Measurements from ENCODE around the gene ST6GALNAC3.
"Not testable (repeated sequence)": the region's sequence is repeated elsewhere in the genome, so short reads cannot be mapped to it uniquely, and the experiment has no call there.

Gene ST6GALNAC3

DNA sequence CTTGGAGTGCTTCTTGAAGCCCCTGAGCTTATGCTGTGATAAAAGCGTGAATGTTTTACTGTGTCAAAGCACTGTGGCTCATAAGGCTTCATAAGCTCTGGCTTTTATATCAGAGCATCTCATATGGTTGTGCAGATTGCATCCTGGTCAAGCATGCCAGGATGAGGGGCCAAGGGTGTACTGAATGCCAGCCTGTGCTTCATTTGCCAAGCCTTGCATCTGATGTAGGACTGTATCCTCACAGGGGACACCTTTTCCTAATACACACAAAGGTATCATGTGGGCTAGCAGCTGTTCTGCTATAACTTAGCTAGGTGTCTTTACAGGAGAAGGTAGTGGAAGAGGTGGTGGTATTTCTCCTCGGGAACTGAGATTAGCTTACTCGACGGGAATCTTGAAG is 134.7 kb downstream of the ST6GALNAC3 start:
- DNase-seq: no peak

DNA sequence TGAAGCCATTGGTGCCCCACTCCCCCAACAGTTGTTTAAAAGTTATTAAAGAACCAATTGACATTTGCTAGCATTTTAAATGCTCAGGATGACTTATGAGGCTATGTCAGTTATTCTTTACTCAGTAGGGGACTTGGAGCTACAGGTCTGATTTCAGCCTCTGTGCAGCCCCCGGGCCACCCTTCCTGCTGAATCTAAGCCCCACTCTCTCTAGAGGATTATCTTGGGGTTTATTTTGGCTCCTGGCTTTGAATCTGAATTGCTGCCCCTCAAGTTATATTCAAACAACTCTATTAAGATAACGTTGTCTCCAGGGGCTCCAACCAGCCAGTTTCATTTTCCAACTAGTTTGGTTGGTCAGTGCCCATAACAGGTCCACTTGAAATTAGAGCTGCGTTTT is 135.1 kb downstream of the ST6GALNAC3 start:
- DNase-seq: no peak

DNA sequence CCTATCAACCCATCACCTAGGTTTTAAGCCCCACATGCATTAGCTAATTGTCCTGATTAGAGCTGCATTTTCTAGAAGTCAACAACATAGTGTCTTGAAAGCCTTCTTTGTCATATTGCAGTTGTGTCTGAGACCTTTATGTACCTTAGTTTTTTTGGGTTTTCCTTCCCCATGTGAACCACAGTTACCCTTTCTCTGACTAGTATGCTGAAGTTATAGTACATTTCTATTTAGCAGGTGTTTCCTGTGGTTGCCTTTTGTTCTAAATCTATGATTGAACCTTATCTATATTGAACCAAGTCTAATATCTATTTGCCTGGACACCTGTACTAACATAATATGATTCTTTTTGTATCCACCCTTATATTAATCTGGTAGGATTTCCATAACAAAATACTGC is 135.6 kb downstream of the ST6GALNAC3 start:
- no peak for DNase-seq

DNA sequence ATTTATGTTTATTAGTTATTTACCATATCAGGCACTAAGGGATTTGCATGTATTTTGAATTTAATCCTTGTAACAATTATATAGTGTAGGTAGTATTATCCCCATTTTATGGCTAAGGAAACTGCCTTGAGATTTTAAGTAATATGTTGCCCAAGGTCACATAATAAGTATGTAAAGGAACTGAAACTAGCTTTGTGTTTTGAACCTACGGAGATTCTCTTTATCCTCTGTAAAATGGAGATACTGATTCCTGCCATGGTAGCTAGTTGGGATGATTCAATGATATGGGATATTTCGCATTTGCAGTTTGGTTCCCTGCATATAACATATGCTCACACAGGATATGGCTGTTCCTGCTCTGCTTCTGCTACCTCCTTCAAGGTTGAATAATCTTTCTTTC is 144.3 kb downstream of the ST6GALNAC3 start:
- no peak for DNase-seq

DNA sequence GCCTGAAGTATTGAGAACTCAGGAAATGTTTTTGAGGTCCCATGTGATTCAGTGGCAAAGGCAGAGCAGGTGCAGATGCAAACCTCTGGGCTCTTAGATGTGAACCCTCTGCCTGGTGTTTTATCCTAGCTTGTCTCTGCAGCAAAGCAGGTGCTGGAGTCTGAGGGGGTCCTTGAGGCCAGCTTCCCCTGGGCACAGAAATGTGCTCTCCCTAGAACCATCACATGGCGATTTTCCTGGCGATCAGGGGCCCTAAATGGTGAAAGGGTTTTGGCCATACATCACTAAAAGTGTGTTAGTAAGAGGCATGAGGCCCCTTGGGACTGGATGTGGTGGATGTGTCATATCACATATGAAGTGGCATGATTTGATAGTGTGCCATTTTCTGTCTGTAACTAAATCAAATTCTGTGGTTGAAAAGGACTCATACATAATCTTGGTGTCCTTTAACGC is 144.8 kb downstream of the ST6GALNAC3 start:
- no peak for DNase-seq

DNA sequence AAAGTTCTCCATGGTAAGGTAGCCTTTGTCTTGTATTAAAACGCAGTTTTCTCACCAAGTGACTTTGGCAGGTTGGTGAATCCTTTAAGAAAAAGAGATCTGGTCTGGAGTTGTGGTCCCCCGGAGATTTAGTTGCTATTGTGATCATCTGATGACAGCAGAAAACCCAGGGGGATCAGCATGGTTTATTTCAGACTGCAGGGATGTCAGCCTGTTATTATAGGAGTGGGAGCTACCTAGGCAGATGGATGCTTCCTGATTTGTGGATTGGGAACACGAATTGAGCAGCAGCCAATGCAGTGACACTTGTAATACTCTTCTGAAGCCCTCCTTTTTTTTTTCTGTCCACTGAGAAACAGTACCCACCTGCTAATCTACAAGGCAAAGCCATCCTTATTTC is 150.2 kb downstream of the ST6GALNAC3 start:
- no peak for DNase-seq

DNA sequence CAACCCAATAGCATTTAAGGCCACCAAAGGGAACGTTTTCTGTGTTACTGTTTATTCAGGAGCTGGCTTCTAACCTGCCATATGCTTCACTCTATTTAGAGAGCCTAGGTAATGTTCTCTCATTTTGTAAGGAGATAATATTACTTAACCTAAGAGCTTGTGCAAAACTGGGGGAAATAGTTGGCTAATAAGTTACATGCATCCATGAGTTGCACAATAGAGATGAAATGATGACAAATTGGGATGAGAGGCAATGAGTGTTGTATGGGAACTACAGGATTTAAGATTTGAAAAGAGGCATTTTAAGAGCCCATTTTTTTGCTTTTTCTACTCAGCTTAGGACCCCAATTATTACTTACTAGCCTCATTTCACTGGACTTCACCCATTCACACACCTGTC is 151.0 kb downstream of the ST6GALNAC3 start:
- DNase-seq: no peak

DNA sequence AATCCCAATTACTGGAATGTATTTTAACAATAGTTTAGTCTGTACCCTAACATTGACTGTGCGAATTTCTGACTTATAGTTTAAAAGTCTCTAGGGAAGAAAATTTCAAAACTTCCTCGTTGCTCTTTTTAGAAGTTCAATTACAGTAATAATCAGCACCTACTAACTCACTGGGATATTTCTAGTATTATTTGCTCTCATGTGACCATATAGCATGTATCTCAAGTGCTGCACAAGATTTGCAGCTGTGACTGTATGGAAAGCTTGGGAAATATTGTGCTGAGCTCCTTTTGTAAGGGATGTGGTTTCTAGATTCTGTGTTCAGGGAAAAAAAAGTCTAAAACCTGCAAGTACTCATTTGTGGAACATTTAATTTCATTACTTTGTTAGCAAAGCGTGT is 153.1 kb downstream of the ST6GALNAC3 start:
- DNase-seq: no peak

DNA sequence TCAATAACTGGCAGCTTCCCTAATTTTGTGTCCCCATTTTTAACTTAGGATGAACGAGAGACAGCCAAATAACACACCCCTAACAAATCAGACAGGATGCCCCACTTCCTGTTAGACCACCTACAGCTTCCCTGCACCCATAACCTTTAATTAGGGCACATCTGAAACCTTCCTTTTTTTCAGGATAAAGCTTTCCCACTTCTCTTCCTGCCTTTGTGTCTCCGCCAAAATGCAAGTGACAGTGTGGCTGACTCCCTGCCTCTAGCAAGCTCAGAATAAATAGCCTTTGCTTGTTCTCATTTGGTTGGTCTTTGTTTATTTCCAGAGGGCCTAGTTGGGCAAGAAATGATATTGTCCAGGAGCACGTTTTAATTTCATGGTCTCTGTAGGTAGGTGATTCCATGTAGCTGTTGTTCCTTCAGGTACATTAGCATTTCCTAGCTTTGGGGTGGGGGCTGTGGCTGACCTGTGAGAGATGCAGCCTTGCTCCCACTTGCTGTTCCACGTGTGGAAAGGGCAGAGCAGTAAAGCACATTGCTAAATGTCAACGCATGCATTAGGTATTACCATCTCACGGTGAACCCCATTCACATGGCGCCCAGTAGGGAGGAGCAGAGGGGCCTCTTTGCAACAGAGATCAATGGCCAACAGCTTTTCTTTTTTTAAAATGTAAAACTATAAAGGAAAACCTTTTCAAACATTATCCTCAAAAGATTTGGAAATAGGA is 154.9 kb downstream of the ST6GALNAC3 start:
- DNase-seq: no peak

DNA sequence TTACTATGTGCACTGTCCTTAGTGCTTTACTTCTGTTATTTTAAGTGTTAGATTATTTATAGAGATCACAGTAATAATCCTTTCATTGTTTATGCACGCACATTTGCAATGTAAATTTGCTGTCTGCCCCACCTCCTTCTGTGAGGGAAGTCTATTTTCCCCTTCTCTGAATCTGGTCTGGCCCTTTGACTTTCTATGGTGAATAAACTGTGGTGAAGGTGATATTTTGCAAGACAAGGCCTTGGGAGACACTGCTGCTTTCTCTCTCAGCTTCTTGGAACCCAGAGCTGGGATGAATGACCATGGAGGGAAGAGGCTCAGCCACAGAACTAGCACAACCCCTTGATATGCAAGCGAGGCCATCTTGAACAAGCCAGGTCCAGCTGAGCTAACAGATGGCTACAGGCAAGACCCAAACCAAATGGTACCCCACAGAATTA is 156.3 kb downstream of the ST6GALNAC3 start:
- no peak for DNase-seq

DNA sequence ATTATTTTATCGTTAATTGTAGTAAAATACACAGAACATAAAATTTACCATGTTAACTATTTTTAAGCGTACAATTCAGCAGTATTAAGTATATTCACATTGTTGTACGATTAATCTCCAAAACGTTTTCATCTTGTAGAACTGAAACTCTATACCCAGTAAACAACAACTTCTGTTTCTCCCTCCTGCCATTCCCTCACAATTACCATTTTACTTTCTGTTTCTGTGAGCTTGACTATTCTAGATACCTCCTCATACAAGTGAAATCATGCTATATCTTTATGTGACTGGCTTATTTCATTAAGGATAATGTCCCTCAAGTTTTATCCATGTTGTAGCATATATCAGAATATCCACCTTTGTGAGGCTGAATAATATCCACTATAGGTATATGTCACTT is 156.8 kb downstream of the ST6GALNAC3 start:
- no peak for DNase-seq

DNA sequence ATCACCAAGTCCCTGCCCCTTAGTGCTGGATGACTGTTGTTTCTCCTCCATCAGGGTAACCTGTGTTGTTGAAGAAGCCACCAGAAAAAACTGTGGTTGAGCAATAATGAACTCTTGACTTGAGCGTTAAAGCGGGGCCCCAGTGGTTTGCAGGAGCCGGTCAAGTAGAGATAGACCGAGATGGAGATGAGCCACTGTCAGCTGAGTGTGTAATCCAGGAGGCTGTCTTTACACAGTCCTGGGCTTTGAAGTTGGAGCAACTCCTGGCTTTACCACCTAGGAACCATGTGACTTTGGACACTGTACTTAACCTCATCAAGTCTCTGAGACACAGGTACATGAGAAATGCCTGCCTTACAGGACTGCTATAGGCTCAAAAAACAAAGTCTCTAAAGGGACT is 158.1 kb downstream of the ST6GALNAC3 start:
- DNase-seq: no peak

DNA sequence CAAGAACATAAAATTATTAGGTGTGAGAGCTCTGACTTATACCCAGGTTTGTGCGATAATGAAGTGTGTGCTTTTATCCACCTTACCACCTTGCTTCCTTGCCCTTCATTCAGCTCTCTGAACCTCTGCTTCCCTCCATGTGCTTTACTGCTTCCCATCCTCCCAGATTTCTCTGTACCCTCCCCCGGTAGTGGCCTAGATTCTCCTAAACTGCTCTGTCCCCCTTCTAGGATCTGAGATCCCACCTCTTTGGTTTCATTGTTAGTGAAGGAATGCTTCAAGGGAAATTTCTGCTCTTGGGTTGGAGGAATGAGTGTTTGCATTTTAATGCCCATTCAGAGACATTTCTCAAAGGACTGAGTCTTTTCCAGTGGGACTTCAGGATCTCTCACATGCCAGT is 159.5 kb downstream of the ST6GALNAC3 start:
- DNase-seq: no peak

DNA sequence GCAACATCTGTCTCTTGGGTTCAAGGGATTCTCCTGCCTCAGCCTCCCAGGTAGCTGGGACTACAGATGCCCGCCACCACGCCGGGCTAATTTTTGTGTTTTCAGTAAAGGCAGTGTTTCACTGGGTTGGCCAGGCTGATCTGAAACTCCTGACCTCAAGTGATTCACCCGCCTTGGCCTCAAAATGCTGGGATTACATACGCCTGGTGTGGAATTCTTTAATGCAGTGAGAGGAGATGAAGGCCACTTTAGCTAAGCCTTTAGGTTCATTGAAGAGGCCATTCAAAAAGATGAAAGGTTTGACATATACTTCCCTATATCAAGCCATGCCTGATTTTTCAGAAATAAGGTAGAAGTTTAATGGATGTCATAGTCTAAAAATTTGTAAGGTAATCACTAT is 162.7 kb downstream of the ST6GALNAC3 start:
- DNase-seq: no peak

DNA sequence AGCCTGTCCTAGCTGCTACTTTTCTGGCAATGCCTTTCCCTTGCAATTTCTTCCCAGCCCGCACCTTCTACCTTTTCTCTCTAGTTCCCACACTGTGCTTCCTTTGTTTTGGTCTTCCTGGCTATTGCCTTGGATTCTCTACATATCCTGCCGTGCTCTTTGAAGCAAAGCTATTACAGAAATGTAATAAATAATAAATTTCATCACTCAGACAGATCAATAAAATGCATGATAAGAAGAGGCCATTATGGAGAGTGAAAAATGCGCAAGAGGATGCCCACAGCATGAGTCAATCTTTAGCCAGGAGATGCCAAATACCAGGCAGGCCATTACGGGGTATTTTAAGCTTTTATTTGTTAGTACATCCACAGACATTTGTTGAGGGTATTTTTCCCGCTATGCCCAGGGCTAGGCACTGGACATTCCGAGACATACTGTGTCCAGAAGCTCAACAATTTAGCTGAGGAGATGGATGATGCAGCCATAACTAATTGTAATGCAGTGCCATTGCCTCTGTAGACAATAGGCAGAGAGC is 163.6 kb downstream of the ST6GALNAC3 start:
- no peak for DNase-seq

DNA sequence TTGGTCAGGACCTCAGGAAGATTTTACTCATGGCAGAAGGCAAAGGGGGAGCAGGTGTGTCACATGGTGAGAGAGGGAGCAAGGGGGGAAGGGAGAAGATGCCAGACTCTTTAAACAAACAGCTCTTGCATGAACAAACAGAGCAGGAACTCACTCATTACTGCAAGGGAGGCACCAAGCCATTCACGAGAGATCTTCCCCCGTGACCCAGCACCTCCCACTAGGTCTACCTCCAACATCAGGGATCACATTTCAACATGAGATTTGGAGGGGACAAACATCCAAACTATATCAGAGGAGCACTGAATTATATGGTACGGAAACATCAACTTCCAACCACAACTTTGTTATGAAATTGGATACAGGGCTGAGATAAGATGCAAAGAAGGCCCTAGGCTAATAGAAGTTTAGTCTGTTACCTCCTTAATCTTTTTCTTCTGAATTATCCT is 164.9 kb downstream of the ST6GALNAC3 start:
- DNase-seq: no peak

DNA sequence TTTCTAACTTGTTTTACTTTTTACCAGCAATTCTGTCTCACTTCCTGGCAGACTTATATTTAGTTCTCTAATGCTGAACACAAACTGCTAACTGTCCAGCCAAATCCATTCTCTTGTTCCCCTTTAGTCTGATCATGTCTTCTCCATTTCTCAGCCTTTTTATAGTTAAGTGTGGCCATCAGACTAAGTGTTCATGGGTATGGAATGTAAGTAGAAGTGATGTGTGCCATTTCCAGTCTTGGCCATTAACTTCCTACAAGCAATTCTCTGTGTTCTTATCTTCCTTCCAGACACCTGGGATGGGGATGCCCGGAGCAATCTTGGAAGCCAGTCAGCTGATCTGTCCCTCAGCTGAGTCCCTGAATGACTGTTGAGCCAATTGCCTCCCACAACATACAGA is 165.8 kb downstream of the ST6GALNAC3 start:
- no peak for DNase-seq

DNA sequence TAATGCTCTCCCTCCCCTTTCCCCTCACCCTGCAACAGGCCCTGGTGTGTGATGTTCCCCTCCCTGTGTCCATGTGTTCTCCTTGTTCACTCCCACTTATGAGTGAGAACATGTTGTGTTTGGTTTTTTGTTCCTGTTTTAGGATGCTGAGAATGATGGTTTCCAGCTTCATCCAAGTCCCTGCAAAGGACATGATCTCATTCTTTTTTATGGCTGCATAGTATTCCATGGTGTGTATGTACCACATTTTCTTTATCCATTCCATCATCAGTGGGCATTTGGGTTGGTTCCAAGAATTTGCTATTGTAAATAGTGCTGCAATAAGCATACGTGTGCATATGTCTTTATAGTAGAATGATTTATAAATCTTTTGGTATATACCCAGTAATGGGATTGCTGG is 168.0 kb downstream of the ST6GALNAC3 start:
- not testable (repeated sequence) for DNase-seq

DNA sequence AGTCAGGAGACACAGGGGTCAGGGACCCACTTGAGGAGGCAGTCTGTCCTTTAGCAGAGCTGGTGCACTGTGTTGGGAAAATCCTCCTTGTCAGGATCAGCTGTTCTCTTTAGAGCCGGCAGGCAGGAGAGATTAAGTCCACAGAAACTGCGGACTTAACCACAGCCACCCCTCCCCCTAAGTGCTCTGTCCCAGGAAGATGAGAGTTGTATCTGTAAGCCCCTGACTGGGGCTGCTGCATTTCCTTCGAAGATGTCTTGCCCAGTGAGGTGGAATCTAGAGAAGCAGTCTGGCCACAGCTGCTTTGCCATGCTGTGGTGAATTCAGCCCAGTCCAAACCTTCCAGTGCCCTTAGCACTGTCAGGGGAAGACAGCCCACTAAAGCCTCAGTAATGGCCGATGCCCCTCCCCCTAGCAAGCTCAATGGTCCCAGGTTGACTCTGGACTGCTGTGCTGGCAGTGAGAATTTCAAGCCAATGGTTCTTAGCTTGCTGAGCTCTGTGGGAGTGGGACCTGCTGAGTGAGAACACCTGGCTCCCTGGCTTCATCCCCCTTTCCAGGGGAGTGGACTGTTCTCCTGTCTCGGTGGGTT is 172.8 kb downstream of the ST6GALNAC3 start:
- DNase-seq: no peak

DNA sequence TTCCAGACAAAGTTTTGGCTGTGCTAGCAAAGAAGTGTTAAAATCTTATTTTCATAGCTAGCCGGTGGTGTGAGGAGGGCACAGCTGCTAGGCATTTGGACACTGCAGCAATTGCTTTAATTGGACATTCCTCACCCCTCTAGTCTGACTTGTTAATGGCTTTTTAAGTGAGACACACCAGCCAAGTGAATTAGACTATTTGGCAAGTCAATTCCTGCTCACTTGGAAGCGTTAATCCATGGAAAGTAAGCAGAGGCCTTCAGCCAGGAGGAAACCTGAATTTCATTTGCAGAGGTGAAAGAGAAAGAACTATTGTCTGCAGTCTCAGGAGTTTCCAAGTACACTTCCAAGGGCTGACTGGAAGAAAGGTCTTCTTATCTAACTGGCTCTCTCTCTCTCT is 175.7 kb downstream of the ST6GALNAC3 start:
- peak; percentile 37 for DNase-seq

DNA sequence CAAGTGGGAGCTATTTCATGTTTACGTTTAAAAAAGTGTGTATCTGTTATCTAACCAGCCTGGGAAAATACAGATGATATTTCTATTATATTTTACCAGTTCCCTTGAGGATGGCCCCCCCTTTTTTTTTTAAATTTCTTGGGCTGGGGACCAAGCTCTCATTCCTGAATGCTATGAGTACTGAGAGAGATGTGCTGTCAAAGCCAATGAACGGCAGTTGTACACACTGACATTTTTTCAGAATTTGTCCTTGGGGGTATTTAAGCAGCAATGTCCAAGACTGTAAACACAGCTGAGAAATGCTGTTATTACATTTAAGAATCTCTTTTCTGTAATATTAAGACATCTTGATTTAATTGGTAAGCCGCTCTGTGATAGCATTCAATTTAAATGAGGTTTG is 177.9 kb downstream of the ST6GALNAC3 start:
- no peak for DNase-seq

DNA sequence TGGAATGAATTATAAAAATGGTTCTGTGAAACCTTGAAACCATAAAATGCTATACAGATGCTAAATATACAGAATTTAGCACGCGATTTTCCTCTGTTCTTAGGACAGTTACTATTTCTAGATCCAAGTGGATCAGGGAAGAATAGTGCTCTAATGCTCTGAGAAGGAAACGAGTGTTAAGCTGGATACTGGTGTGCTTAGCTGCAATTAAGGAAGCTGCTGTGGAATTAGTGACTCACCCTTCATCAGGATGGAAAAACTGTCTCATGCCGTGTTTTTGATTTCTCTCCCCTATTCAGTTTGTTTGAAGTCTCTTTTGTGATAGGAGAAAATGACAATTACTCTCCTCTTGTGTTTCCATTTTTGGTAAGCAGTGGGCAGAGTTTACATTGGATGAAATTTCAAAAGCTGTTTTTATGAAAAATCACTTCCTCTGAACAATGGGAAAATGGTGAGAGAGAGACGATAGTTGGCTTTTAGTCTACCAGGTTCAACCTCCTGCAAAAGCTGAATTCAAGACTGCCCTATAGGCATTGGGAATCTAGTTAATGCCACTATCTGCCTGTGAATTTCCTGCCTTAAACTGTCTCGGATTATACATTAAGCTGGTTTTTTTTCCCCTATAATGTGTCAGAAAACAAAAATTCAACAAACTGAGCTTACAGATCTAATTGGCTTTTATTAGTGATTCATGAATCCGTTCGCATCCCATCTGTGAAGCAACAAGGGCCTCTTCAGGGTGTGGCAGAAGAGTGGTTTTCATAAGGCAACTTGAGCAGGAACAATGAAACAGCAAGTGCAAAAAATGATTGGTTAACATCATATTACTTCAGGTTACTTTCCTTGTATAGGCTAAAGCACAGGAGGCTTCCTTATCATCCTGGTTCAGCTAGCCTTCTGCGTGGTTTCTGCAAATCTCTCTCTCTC is 179.8 kb downstream of the ST6GALNAC3 start:
- no peak for DNase-seq

Data from right hindlimb (tissue), 1 donor.